Gastrocnemius medialis (tissue), 4 donors: ENCODE results near the gene KCNAB3. TPM values are rescaled to one million over a fixed set of nuclear protein-coding genes. Genes with fewer than 3 reads are reported as not detected.

Experiments used
- ATAC-seq, 2 donors: fragments of 150-250 bp; one replicate each; pipeline ENCODE4 v1.9.1; 2016
- DNase-seq, 2 donors: peaks; one replicate each; pipeline ENCODE4 v3.0.0-alpha.2; 2019
- H3K27ac ChIP-seq, 4 donors: fragments of 200-600 bp; sonication (generic); 1 replicate in 1 of 4; 2 replicates in 3 of 4; pipeline ENCODE4 v1.5.1; 2016 to 2018; ENCODE audit warnings: mild to moderate bottlenecking in 2 of 4, moderate library complexity in 1 of 4
- H3K27me3 ChIP-seq, 3 donors: fragments of 200-600 bp; sonication (generic) in 2 of 3; 1 replicate in 1 of 3; 2 replicates in 2 of 3; pipeline versions ENCODE4 v1.5.1 to v1.6.0; 2016 to 2019; ENCODE audit warnings: mild to moderate bottlenecking in 1 of 3, moderate library complexity in 1 of 3
- H3K36me3 ChIP-seq, 2 donors: fragments of 200-600 bp; sonication (generic) in 1 of 2; one replicate each; pipeline ENCODE4 v1.5.1; 2017 to 2018
- H3K4me1 ChIP-seq, 2 donors: fragments of 200-600 bp; sonication (generic) in 1 of 2; one replicate each; pipeline ENCODE4 v1.5.1; 2016 to 2017; ENCODE audit warnings: mild to moderate bottlenecking in 2 of 2
- H3K4me3 ChIP-seq, 4 donors: fragments of 200-600 bp; sonication (generic) in 3 of 4; 1 replicate in 1 of 4; 2 replicates in 3 of 4; pipeline ENCODE4 v1.5.1; 2016 to 2019; ENCODE audit warnings: mild to moderate bottlenecking in 2 of 4
- H3K9me3 ChIP-seq, 3 donors: fragments of 200-600 bp; sonication (generic) in 2 of 3; 1 replicate in 1 of 3; 2 replicates in 2 of 3; pipeline ENCODE4 v1.5.1; 2016 to 2019
- POLR2A ChIP-seq, 2 donors: fragments of 450-650 bp; IDR thresholded peaks; one replicate each; pipeline ENCODE4 v1.6.1; 2017; ENCODE audit warnings: antibody characterized with exemption in 2 of 2, mild to moderate bottlenecking in 2 of 2, moderate library complexity in 2 of 2
- in situ Hi-C, 4 donors: fragments of 200-750 bp; cut with MboI; loops; one replicate each; pipeline versions ENCODE4 v1.15.0 to v1.8.0; 2017; ENCODE audit warnings: low sequenced_read_pairs in 4 of 4
- intact Hi-C: fragments of 100-400 bp; cut with DNase I; formaldehyde crosslinking; loops from one replicate; pipeline ENCODE4 v1.15.1; 2023; ENCODE audit warnings: low total_unique reads
- total RNA-seq, 4 donors: library from RNA; depleted of rRNA; stranded (reverse); fragments of >200 nt; gene quantifications; one replicate each; pipeline versions ENCODE4 v1.1.0 to v1.2.3, GENCODE V29; 2016
- TF ChIP-seq, protein P1 (sequence below), 5 experiments: fragments of 450-650 bp in 3 of 5; fragments of 200-600 bp in 2 of 5; sonication (generic) in 2 of 5; IDR thresholded peaks in 4 of 5; conservative IDR thresholded peaks in 1 of 5; 1 replicate in 4 of 5; 2 replicates in 1 of 5; pipeline ENCODE4 v1.5.1; 2016 to 2019; ENCODE audit warnings: antibody characterized with exemption in 5 of 5, mild to moderate bottlenecking in 3 of 5, moderate library complexity in 3 of 5

KCNAB3 gene
- total RNA-seq, 4 donors from 2014 or later = 0.42 TPM; not detected in 3

DNA sequence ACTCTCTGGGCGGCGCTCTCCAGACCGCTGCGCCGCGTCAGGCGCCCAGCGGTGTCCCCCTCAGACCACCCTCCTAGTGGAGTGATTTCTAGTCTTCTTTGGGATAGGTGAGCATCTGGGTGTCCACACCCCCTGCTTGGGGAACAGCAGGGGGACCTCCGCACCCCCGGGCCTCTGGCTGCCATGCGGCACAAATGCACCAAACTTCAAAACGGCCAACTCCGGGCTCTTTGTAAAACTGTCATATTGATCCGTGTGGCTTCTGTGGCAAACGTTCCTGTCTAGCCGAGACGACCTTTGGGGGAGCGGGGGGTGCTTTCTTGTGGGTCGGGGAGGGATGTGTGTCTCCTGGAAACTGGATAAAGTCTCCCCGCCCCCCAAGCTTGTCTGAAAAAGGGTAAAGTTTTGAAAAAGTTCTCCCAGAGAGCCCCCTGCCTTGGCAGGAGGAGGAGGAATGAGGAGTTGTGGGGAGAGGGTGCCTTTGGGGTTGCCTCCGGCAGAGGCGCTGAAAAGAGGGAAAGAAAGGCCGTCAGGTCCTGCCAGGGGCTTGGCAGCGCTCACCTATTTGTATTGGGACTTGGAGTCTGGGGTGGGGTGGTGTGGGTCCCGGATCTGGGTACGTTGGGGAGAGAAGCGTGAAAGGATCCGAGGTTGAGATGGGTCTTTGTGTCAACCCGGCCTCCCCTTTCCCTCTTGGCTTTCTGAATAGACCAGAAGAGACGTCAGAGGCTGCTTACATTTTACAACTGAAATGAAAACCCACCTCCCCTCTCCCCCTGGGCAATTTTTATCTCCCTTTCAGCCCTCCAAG is 43.2 kb downstream of the KCNAB3 start:
- H3K4me1 ChIP-seq = peaks cover 41 to 47% of the 10 kb centered on the region in 2 donors
- intact Hi-C loops = loop anchor here (2.0 to 10.0 kb wide), 3 partner anchors 30 to 168 kb away; partner anchors contain the start of genes CNTROB and NAA38
- no peak for TF ChIP-seq POLR2A (IDR thresholded peaks at IDR 0.05)
- TF ChIP-seq, protein P1, sequence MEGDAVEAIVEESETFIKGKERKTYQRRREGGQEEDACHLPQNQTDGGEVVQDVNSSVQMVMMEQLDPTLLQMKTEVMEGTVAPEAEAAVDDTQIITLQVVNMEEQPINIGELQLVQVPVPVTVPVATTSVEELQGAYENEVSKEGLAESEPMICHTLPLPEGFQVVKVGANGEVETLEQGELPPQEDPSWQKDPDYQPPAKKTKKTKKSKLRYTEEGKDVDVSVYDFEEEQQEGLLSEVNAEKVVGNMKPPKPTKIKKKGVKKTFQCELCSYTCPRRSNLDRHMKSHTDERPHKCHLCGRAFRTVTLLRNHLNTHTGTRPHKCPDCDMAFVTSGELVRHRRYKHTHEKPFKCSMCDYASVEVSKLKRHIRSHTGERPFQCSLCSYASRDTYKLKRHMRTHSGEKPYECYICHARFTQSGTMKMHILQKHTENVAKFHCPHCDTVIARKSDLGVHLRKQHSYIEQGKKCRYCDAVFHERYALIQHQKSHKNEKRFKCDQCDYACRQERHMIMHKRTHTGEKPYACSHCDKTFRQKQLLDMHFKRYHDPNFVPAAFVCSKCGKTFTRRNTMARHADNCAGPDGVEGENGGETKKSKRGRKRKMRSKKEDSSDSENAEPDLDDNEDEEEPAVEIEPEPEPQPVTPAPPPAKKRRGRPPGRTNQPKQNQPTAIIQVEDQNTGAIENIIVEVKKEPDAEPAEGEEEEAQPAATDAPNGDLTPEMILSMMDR (IDR thresholded peaks at IDR 0.05 in 4 of 5, conservative IDR thresholded peaks at IDR 0.05 in 1 of 5) = peak in 1 of 5 experiments; percentile 10
- peaks cover 24 to 37% (median 28%) of the 10 kb centered on the region in 3 donors for H3K27me3 ChIP-seq
- peak overlapping the region; percentile 77 to 89 (median 81) for H3K27ac ChIP-seq
- peak overlapping the region; percentile 64 to 74 (median 68) for H3K4me3 ChIP-seq
- in situ Hi-C loops = loop anchor here in 1 of 4 donors (25.0 kb wide), 1 partner anchor 149 kb away; no protein-coding TSS in a partner anchor
- no peaks in the 10 kb centered on the region for H3K9me3 ChIP-seq
- DNase-seq (no peak), ATAC-seq (no peak)
- H3K36me3 ChIP-seq = no peaks in the 10 kb centered on the region

DNA sequence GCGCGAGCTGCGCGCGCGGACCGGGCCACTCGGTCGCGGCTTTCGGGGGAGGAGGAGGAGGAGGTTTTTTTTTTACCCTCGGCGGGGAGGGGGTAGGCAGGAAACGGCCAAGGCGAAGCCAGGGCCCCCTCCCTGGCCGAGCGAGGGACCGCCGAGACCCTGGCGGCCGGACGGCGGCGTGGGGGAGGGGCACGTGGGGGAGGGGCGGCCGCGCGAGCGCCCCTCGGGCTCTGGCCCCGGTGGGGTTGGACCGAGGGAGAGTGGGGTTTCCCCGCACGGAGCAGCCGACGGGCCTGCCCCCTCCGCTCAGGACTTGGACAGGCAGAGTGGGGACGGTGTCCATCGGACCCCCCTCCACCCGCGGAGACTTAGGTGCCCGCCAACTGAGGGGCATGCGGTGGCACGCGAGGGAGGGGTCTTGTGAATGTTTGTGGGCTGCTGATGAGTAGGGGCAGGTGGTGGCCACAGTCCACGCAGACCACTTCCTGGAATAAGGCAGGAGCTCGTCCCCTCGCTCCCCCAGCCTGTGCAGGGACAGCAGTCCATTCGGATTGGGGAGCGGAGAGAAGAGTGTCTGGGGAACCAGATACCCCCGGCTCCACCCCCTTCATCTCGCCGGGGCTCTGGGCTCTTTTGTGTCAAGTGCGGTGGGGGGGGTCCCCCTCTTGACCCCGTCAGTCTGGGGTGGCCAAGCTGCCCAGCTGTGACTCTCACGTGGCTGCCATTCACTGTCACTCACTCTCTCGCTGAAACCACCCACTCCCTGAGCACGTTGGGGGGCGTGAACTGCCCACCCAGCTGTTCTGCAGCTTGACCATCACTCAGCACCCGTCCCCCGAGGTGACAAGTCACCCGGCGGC is 44.1 kb downstream of the KCNAB3 start:
- H3K27me3 ChIP-seq = peaks cover 24 to 39% (median 28%) of the 10 kb centered on the region in 3 donors
- in situ Hi-C loops (loop anchor here in 1 of 4 donors (25.0 kb wide), 1 partner anchor 148 kb away; no protein-coding TSS in a partner anchor), intact Hi-C loops (loop anchor here (2.0 to 10.0 kb wide), 3 partner anchors 29 to 169 kb away; partner anchors contain the start of genes CNTROB and NAA38)
- ATAC-seq (no peak), DNase-seq (peak in 1 of 2 donors; percentile 23)
- TF ChIP-seq, protein P1 (IDR thresholded peaks at IDR 0.05 in 4 of 5, conservative IDR thresholded peaks at IDR 0.05 in 1 of 5) = no peak
- TF ChIP-seq POLR2A (IDR thresholded peaks at IDR 0.05) = no peak
- H3K4me1 ChIP-seq = peaks cover 41 to 47% of the 10 kb centered on the region in 2 donors
- H3K4me3 ChIP-seq = peak overlapping the region; percentile 64 to 74 (median 68)
- H3K36me3 ChIP-seq = no peaks in the 10 kb centered on the region
- H3K9me3 ChIP-seq = no peaks in the 10 kb centered on the region
- H3K27ac ChIP-seq = peak overlapping the region; percentile 77 to 89 (median 81)

DNA sequence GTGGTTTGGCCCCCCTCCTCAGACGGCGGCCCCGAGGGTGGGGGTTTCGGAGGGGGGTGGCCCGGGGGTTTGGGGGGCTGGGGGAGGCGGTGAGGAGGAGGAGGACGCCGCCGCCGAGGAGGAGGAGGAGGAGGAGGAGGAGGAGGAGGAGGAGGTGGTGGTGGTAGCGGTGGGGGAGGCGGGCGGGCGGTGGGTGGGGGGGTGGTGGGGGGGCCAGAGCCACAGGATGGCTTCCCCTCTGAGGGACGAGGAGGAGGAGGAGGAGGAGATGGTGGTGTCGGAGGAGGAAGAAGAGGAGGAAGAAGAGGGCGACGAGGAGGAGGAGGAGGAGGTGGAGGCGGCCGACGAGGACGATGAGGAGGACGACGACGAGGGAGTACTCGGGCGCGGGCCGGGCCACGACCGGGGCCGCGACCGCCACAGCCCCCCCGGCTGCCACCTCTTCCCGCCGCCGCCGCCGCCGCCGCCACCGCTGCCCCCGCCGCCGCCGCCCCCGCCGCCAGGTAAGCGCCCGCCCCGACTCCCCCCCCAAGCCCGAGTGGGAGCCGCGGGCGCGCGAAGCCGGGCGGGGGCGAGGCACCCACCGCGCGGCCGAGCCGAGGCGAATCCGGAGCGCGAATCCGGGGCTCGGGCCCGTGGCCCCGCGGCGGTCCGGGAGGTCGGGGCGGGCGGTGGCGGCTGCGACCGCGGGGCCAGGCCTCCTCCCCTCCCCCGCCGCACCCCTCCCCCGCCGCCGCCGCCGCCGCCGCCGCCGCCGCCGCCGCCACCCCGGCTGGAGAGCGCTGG is 44.9 kb downstream of the KCNAB3 start:
- Histone ChIP-seq H3K27ac (peak overlapping the region; percentile 77 to 89 (median 81)), H3K9me3 (no peaks in the 10 kb centered on the region), H3K27me3 (peaks cover 27 to 40% (median 28%) of the 10 kb centered on the region in 3 donors), H3K36me3 (no peaks in the 10 kb centered on the region), H3K4me3 (peak overlapping the region; percentile 64 to 74 (median 68)), H3K4me1 (peaks cover 36 to 42% of the 10 kb centered on the region in 2 donors)
- no peak for TF ChIP-seq POLR2A (IDR thresholded peaks at IDR 0.05)
- TF ChIP-seq, protein P1 (IDR thresholded peaks at IDR 0.05 in 4 of 5, conservative IDR thresholded peaks at IDR 0.05 in 1 of 5) = no peak
- in situ Hi-C loops = loop anchor here in 1 of 4 donors (25.0 kb wide), 1 partner anchor 147 kb away; no protein-coding TSS in a partner anchor
- no peak for ATAC-seq
- intact Hi-C loops = loop anchor here (10.0 kb wide), 1 partner anchor 170 kb away; no protein-coding TSS in a partner anchor
- DNase-seq = no peak
